Kidney (tissue), 14 donors: ENCODE results near the gene CAT. TPM values are rescaled to one million over a fixed set of nuclear protein-coding genes. Genes with fewer than 3 reads are reported as not detected.

ENCODE experiments used
- DNase-seq, 5 donors: peaks; one replicate each; pipeline ENCODE4 v3.0.0-alpha.2; 2013 to 2020
- FAIRE-seq: peaks from 2 replicates; lab custom pipeline; 2012; peaks lifted over from hg19 to GRCh38; lab: Jason Lieb, UNC
- H3K27ac ChIP-seq, 2 donors: one replicate each; pipeline ENCODE4 v1.7.0; 2013; ENCODE audit warnings: low read depth in 2 of 2, low read length in 2 of 2, inconsistent platforms in 1 of 2
- H3K27me3 ChIP-seq: one replicate; pipeline ENCODE4 v1.7.1; 2013; ENCODE audit warnings: low read length, inconsistent platforms; ENCODE audit not compliant: control insufficient read depth, insufficient read depth
- H3K36me3 ChIP-seq, 3 donors: one replicate each; pipeline versions ENCODE4 v1.7.0 to v1.7.1; 2013; ENCODE audit warnings: low read length in 3 of 3, control low read depth in 1 of 3, inconsistent platforms in 1 of 3; ENCODE audit not compliant: insufficient read depth in 3 of 3, control insufficient read depth in 2 of 3
- H3K4me1 ChIP-seq, 3 donors: one replicate each; pipeline versions ENCODE4 v1.7.0 to v1.7.1; 2013; ENCODE audit warnings: low read length in 3 of 3, inconsistent platforms in 1 of 3, low read depth in 1 of 3; ENCODE audit not compliant: control insufficient read depth in 2 of 3, insufficient read depth in 2 of 3
- H3K4me3 ChIP-seq, 3 donors: one replicate each; pipeline versions ENCODE4 v1.7.0 to v1.8.1; 2013; ENCODE audit warnings: low read length in 3 of 3, control low read depth in 1 of 3, inconsistent platforms in 1 of 3
- H3K9ac ChIP-seq, 3 donors: one replicate each; pipeline versions ENCODE4 v1.7.0 to v1.7.1; 2013; ENCODE audit warnings: low read length in 3 of 3, control low read depth in 1 of 3, inconsistent platforms in 1 of 3
- H3K9me3 ChIP-seq, 3 donors: one replicate each; pipeline versions ENCODE4 v1.7.0 to v1.7.1; 2013; ENCODE audit warnings: low read length in 3 of 3, control low read depth in 1 of 3, inconsistent platforms in 1 of 3; ENCODE audit not compliant: control insufficient read depth in 2 of 3, insufficient read depth in 1 of 3
- CTCF ChIP-seq: IDR thresholded peaks from 3 replicates; pipeline ENCODE4 v1.5.1; 2012; ENCODE audit warnings: mild to moderate bottlenecking, moderate library complexity, borderline replicate concordance; ENCODE audit not compliant: insufficient read depth; ENCODE audit errors: extremely low read depth
- intact Hi-C: fragments of 100-400 bp; cut with DNase I; formaldehyde crosslinking; loops from one replicate; pipeline ENCODE4 v1.11.1; 2022
- polyA plus RNA-seq: library from polyadenylated mRNA; stranded (reverse); fragments of 350-450 nt; fragmentation: Illumina TruSeq; extraction: RNeasy Lipid Tissue Mini Kit (QIAGEN cat#74804); gene quantifications from one replicate; pipeline ENCODE4 v1.2.3, GENCODE V29; 2014; ENCODE audit warnings: low read depth, low replicate concordance; ENCODE audit not compliant: insufficient read depth
- total RNA-seq: library from RNA; stranded (reverse); fragmentation: NEBNext Ultra II Directional; extraction: Animal tissue kit (Norgen Biotek cat#: 25700); gene quantifications from one replicate; pipeline ENCODE4 v1.2.1, GENCODE V29; 2021
- donor health status: control.
- donor health status: control.
- donor health status: control.
- donor health status: control.
- donor health status: control.
- donor health status: DM: yes; HTN: yes; CAD: no.
- donor health status: Normal renal cell carcinoma (clear cell type).

The CAT gene
- total and polyA plus RNA-seq, 2 donors from 2014 or later, result 84.4 to 208 TPM

- TF ChIP-seq CTCF, result no peak
- Histone ChIP-seq H3K27ac (no peak overlapping the region), H3K36me3 (no peaks in the 10 kb centered on the region), H3K4me3 (no peak overlapping the region), H3K9ac (no peak overlapping the region), H3K4me1 (no peaks in the 10 kb centered on the region), H3K27me3 (no peaks in the 10 kb centered on the region), H3K9me3 (no peaks in the 10 kb centered on the region)
- no peak for FAIRE-seq
- intact Hi-C loops, result no loop called here
- DNase-seq, result no peak
Observed at GRCh38 chr11:34404280-34404679, 34.5 kb upstream of the CAT start.

- Histone ChIP-seq H3K9ac (no peak overlapping the region), H3K4me3 (no peak overlapping the region), H3K4me1 (no peaks in the 10 kb centered on the region), H3K27me3 (no peaks in the 10 kb centered on the region), H3K27ac (no peak overlapping the region), H3K9me3 (no peaks in the 10 kb centered on the region), H3K36me3 (no peaks in the 10 kb centered on the region)
- DNase-seq, result no peak
- no peak for TF ChIP-seq CTCF
- FAIRE-seq, result no peak
- intact Hi-C loops, result no loop called here
Observed at GRCh38 chr11:34405079-34405858, 33.5 kb upstream of the CAT start.

GRCh38 chr11:34406413-34406812 lies 32.3 kb upstream of the CAT start:
- no peak for DNase-seq
- H3K4me1 ChIP-seq, result no peaks in the 10 kb centered on the region
- no peaks in the 10 kb centered on the region for H3K27me3 ChIP-seq
- H3K9ac ChIP-seq, result no peak overlapping the region
- no peaks in the 10 kb centered on the region for H3K36me3 ChIP-seq
- H3K4me3 ChIP-seq, result no peak overlapping the region
- no peak for FAIRE-seq
- no peaks in the 10 kb centered on the region for H3K9me3 ChIP-seq
- no peak overlapping the region for H3K27ac ChIP-seq
- intact Hi-C loops, result no loop called here
- no peak for TF ChIP-seq CTCF
